Stimulated activated CD8-positive, alpha-beta memory T cell treated with anti-CD3 and anti-CD28 coated beads, Interleukin-12 subunit alpha, Interleukin-12 subunit beta, amount 100 ng/mL, for 1 hour (primary cell): ENCODE data around the gene IL13RA2.

Experiments used
- DNase-seq: peaks from one replicate; pipeline ENCODE4 v3.0.0-alpha.2; 2020; ENCODE audit warnings: low read depth

IL13RA2 gene

GRCh38 chrX:114997779-114998178, 19.6 kb downstream of the IL13RA2 start:
- DNase-seq = no peak

- no peak for DNase-seq
Observed at GRCh38 chrX:114985967-114986592, 31.3 kb downstream of the IL13RA2 start.

DNA sequence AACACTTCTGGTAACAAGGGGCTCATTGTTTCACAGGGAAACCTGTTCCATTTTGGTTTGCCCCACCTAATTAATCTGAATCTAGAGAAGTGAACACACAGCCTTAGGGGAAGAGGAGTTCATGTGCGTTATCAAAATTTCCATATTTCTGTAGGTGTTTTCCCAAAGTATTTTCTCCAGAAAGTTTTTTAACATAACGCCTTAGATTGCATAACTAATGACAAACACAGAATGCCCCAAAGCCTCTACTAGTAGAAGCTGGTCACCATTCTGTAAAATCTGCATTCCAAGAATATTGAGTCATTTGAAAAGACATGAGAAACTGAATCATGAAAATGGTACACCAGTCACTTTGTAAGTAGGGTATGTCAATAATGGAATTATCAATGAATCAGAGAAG, 41.1 kb downstream of the IL13RA2 start:
- DNase-seq = no peak

GRCh38 chrX:114973013-114973412, 44.4 kb downstream of the IL13RA2 start:
- no peak for DNase-seq

- DNase-seq = no peak
Observed at GRCh38 chrX:114970806-114971205, 46.6 kb downstream of the IL13RA2 start.

- DNase-seq = no peak
Observed at GRCh38 chrX:114964374-114964773, 53.0 kb downstream of the IL13RA2 start.

GRCh38 chrX:114962209-114962608, 55.2 kb downstream of the IL13RA2 start:
- DNase-seq = no peak

DNA sequence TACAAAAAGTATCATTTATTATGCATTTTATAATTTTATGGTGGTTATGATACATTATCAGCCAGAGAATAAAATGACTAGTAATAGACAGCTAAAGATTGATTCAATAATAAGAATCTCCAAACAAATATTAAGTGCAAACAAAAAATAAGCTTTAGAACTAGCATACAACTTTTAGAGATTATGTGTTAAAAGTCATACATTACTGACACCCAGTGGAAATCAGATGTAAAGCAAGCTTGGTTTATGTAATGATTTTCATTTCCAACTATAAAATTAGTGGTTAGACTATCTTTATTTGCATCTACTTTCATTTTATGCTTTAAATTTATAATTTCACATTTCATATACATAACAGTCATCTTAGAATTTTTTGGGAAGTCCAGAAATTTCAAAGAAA, 57.7 kb downstream of the IL13RA2 start:
- no peak for DNase-seq
